ENCODE data around the gene ZNF335. TPM values are rescaled to one million over a fixed set of nuclear protein-coding genes. Genes with fewer than 3 reads are reported as not detected.

ZNF335 gene
- total and polyA plus RNA-seq, 2 of the 13 experiments (the other 11 are each of a cell fraction or from before 2014, with no cell fraction given) = 9.7 to 13.7 TPM

DNA sequence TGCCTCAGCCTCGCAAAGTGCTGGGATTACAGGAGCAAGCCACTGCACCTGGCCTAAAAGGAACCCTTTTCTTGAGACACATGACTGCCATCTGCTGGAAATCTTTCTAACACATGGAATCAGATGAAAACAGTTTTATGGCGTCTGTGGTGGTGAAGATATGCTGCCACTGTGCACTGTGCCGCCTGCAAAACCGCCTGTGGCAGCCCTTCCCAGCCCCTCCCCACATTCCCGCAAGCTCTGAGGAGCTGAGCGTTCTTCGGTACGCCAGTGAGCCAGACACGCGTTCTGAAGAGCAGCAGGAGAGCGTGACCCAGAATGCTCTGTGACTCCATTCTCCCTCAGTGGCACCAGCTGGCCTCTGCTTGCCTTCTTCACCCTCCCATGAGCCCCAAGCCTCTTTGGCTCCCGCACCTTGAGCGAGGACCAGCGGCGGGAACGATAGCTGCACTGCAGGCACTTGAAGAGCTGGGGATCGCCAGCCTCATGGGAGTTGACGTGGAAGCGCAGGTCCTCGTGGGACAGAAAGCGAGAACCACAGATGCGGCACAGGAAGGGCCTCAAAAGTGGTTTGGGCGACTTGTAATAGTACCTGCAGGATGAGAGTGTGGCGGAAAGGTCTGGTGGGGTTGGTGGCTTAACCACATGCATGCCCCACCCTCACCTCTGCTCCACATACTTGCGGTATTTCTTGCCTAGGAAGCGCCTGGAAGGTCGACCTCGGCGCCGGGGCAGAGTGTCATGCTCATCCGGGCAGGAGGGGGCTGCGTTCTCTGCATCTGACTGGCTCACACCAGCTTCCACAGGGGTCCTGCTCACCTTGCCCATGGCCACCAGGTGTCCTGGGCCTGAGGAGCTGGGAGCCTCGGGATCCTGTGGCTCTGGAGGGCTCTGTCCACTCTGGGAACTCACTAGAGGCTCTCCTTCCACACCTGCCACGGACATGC lies 8.7 kb downstream of the ZNF335 start (continued):
- TF ChIP-seq, protein P1, sequence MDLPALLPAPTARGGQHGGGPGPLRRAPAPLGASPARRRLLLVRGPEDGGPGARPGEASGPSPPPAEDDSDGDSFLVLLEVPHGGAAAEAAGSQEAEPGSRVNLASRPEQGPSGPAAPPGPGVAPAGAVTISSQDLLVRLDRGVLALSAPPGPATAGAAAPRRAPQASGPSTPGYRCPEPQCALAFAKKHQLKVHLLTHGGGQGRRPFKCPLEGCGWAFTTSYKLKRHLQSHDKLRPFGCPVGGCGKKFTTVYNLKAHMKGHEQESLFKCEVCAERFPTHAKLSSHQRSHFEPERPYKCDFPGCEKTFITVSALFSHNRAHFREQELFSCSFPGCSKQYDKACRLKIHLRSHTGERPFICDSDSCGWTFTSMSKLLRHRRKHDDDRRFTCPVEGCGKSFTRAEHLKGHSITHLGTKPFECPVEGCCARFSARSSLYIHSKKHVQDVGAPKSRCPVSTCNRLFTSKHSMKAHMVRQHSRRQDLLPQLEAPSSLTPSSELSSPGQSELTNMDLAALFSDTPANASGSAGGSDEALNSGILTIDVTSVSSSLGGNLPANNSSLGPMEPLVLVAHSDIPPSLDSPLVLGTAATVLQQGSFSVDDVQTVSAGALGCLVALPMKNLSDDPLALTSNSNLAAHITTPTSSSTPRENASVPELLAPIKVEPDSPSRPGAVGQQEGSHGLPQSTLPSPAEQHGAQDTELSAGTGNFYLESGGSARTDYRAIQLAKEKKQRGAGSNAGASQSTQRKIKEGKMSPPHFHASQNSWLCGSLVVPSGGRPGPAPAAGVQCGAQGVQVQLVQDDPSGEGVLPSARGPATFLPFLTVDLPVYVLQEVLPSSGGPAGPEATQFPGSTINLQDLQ (CRISPR knock-in tag; IDR thresholded peaks at IDR 0.05) = no peak
- no peak for TF ChIP-seq JUN (CRISPR knock-in tag; IDR thresholded peaks at IDR 0.05)
- 0 out of 2 replicates have a peak, but pooled peaks have one; percentile 26 for TF ChIP-seq THAP11 (CRISPR knock-in tag; IDR thresholded peaks at IDR 0.05)
- TF ChIP-seq ZNF773 (CRISPR knock-in tag; IDR thresholded peaks at IDR 0.05; ENCODE audit: borderline replicate concordance) = no peak
- TF ChIP-seq, protein P2, sequence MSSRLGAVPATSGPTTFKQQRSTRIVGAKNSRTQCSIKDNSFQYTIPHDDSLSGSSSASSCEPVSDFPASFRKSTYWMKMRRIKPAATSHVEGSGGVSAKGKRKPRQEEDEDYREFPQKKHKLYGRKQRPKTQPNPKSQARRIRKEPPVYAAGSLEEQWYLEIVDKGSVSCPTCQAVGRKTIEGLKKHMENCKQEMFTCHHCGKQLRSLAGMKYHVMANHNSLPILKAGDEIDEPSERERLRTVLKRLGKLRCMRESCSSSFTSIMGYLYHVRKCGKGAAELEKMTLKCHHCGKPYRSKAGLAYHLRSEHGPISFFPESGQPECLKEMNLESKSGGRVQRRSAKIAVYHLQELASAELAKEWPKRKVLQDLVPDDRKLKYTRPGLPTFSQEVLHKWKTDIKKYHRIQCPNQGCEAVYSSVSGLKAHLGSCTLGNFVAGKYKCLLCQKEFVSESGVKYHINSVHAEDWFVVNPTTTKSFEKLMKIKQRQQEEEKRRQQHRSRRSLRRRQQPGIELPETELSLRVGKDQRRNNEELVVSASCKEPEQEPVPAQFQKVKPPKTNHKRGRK (CRISPR knock-in tag; IDR thresholded peaks at IDR 0.05) = no peak
- peak; percentile 89 for TF ChIP-seq RAD21 (CRISPR knock-in tag; IDR thresholded peaks at IDR 0.05)
- TF ChIP-seq TBX3 (IDR thresholded peaks at IDR 0.05; ENCODE audit: borderline replicate concordance) = no peak
- TF ChIP-seq, protein P3, sequence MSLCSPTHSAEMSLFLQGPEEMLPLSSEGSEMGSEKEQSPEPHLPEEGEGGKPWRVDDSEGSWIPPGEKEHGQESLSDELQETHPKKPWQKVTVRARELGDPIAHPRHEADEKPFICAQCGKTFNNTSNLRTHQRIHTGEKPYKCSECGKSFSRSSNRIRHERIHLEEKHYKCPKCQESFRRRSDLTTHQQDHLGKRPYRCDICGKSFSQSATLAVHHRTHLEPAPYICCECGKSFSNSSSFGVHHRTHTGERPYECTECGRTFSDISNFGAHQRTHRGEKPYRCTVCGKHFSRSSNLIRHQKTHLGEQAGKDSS (CRISPR knock-in tag; IDR thresholded peaks at IDR 0.05; ENCODE audit: borderline replicate concordance, low read depth) = 0 out of 2 replicates have a peak, but pooled peaks have one; percentile 68
- peak; percentile 50; the same call in 1 of the 2 replicates for TF ChIP-seq EED (CRISPR knock-in tag; IDR thresholded peaks at IDR 0.05)
- TF ChIP-seq, protein P4, sequence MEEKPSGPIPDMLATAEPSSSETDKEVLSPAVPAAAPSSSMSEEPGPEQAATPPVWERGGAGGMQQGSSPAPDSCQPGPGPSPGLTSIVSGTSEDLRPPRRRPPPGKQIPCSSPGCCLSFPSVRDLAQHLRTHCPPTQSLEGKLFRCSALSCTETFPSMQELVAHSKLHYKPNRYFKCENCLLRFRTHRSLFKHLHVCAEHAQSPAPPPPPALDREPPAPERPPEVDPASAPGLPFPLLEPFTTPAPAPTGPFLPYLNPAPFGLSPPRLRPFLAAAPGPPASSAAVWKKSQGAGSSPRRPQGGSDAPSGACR (CRISPR knock-in tag; IDR thresholded peaks at IDR 0.05) = no peak
- TF ChIP-seq CAMTA2 (CRISPR knock-in tag; IDR thresholded peaks at IDR 0.05; ENCODE audit: borderline replicate concordance) = no peak
- TF ChIP-seq, protein P5, sequence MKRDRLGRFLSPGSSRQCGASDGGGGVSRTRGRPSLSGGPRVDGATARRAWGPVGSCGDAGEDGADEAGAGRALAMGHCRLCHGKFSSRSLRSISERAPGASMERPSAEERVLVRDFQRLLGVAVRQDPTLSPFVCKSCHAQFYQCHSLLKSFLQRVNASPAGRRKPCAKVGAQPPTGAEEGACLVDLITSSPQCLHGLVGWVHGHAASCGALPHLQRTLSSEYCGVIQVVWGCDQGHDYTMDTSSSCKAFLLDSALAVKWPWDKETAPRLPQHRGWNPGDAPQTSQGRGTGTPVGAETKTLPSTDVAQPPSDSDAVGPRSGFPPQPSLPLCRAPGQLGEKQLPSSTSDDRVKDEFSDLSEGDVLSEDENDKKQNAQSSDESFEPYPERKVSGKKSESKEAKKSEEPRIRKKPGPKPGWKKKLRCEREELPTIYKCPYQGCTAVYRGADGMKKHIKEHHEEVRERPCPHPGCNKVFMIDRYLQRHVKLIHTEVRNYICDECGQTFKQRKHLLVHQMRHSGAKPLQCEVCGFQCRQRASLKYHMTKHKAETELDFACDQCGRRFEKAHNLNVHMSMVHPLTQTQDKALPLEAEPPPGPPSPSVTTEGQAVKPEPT (CRISPR knock-in tag; IDR thresholded peaks at IDR 0.05; ENCODE audit: low read depth) = 0 out of 2 replicates have a peak, but pooled peaks have one; percentile 33
- no peak for TF ChIP-seq ATF1 (CRISPR knock-in tag; IDR thresholded peaks at IDR 0.05)
- TF ChIP-seq, protein P6, sequence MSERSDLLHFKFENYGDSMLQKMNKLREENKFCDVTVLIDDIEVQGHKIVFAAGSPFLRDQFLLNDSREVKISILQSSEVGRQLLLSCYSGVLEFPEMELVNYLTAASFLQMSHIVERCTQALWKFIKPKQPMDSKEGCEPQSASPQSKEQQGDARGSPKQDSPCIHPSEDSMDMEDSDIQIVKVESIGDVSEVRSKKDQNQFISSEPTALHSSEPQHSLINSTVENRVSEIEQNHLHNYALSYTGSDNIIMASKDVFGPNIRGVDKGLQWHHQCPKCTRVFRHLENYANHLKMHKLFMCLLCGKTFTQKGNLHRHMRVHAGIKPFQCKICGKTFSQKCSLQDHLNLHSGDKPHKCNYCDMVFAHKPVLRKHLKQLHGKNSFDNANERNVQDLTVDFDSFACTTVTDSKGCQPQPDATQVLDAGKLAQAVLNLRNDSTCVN (CRISPR knock-in tag; IDR thresholded peaks at IDR 0.05; ENCODE audit: borderline replicate concordance) = peak; percentile 42; the same call in 1 of the 2 replicates
- TF ChIP-seq HMGA1 (CRISPR knock-in tag; conservative IDR thresholded peaks at IDR 0.05) = no peak
- TF ChIP-seq, protein P7, sequence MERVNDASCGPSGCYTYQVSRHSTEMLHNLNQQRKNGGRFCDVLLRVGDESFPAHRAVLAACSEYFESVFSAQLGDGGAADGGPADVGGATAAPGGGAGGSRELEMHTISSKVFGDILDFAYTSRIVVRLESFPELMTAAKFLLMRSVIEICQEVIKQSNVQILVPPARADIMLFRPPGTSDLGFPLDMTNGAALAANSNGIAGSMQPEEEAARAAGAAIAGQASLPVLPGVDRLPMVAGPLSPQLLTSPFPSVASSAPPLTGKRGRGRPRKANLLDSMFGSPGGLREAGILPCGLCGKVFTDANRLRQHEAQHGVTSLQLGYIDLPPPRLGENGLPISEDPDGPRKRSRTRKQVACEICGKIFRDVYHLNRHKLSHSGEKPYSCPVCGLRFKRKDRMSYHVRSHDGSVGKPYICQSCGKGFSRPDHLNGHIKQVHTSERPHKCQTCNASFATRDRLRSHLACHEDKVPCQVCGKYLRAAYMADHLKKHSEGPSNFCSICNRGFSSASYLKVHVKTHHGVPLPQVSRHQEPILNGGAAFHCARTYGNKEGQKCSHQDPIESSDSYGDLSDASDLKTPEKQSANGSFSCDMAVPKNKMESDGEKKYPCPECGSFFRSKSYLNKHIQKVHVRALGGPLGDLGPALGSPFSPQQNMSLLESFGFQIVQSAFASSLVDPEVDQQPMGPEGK (CRISPR knock-in tag; IDR thresholded peaks at IDR 0.05) = no peak

All from HepG2 (cell line).